K562 (cell line): ENCODE measurements around the gene KCNJ5.

Experiments used
- ATF3 ChIP-seq, 2 experiments: fragments of 450-650 bp in 1 of 2; sonication (generic) in 1 of 2; formaldehyde crosslinking in 1 of 2; IDR thresholded peaks in 1 of 2; conservative IDR thresholded peaks in 1 of 2; 2 replicates each; pipeline versions ENCODE4 v1.6.1 to v1.8.1; 2016 to 2023; ENCODE audit warnings: mild to moderate bottlenecking in 2 of 2, moderate library complexity in 2 of 2, inconsistent platforms in 1 of 2, missing genetic modification reagents in 1 of 2
- BHLHE40 ChIP-seq: IDR thresholded peaks from 2 replicates; pipeline ENCODE4 v1.6.1; 2011; ENCODE audit warnings: low read length, improper control_type of control experiment
- CTCF ChIP-seq, 3 experiments: IDR thresholded peaks in 2 of 3; conservative IDR thresholded peaks in 1 of 3; 2 replicates each; pipeline ENCODE4 v1.5.1; 2011 to 2012; ENCODE audit warnings: low read length in 3 of 3, mild to moderate bottlenecking in 3 of 3, control low read depth in 2 of 3, improper control_type of control experiment in 1 of 3, inconsistent platforms in 1 of 3, low read depth in 1 of 3, mixed read lengths in 1 of 3, moderate library complexity in 1 of 3; ENCODE audit not compliant: insufficient read depth in 2 of 3
- E2F4 ChIP-seq: sonication (generic); formaldehyde crosslinking; IDR thresholded peaks from 2 replicates; pipeline ENCODE4 v1.8.0; 2022; ENCODE audit warnings: mild to moderate bottlenecking, low read depth, missing genetic modification reagents
- ELF2 ChIP-seq: fragments of 250-450 bp; sonication (Bioruptor Pico); IDR thresholded peaks from 2 replicates; pipeline ENCODE4 v1.5.0; 2021; ENCODE audit warnings: mild to moderate bottlenecking
- ETS2 ChIP-seq: IDR thresholded peaks from 2 replicates; pipeline ENCODE4 v1.6.1; 2016; ENCODE audit warnings: borderline replicate concordance, missing genetic modification characterization, mild to moderate bottlenecking, moderate library complexity, missing compliant biosample characterization; ENCODE audit not compliant: poor library complexity, severe bottlenecking
- GTF3C2 ChIP-seq: IDR thresholded peaks from 3 replicates; pipeline ENCODE4 v1.6.1; 2011; ENCODE audit warnings: borderline replicate concordance, mild to moderate bottlenecking, moderate library complexity; ENCODE audit not compliant: insufficient read length; ENCODE audit errors: extremely low read depth
- KLF10 ChIP-seq: fragments of 250-450 bp; sonication (Bioruptor Pico); IDR thresholded peaks from 2 replicates; pipeline ENCODE4 v1.6.1; 2021; ENCODE audit warnings: matching md5 sums
- KLF6 ChIP-seq: fragments of 250-450 bp; sonication (Bioruptor Pico); IDR thresholded peaks from 2 replicates; pipeline ENCODE4 v1.4.0; 2020; ENCODE audit warnings: mild to moderate bottlenecking, moderate library complexity, borderline replicate concordance
- NONO ChIP-seq, 2 experiments: fragments of 200-400 bp in 1 of 2; fragments of 450-650 bp in 1 of 2; formaldehyde crosslinking in 1 of 2; IDR thresholded peaks; 2 replicates each; pipeline ENCODE4 v1.6.1; 2017; ENCODE audit warnings: low read depth in 2 of 2, mild to moderate bottlenecking in 2 of 2, moderate library complexity in 2 of 2, low read length in 1 of 2
- PATZ1 ChIP-seq: fragments of 250-450 bp; sonication (Bioruptor Pico); IDR thresholded peaks from 2 replicates; pipeline ENCODE4 v1.5.0; 2020; ENCODE audit warnings: mild to moderate bottlenecking, borderline replicate concordance
- RFX1 ChIP-seq: fragments of 450-650 bp; IDR thresholded peaks from 2 replicates; pipeline ENCODE4 v1.6.1; 2016; ENCODE audit warnings: mild to moderate bottlenecking, moderate library complexity
- ZNF695 ChIP-seq: fragments of 450-650 bp; formaldehyde crosslinking; IDR thresholded peaks from 2 replicates; pipeline ENCODE4 v1.4.0; 2020; ENCODE audit warnings: mild to moderate bottlenecking, moderate library complexity
- ZNF77 ChIP-seq: fragments of 250-450 bp; sonication (Bioruptor Pico); IDR thresholded peaks from 2 replicates; pipeline ENCODE4 v1.5.0; 2020

DNA sequence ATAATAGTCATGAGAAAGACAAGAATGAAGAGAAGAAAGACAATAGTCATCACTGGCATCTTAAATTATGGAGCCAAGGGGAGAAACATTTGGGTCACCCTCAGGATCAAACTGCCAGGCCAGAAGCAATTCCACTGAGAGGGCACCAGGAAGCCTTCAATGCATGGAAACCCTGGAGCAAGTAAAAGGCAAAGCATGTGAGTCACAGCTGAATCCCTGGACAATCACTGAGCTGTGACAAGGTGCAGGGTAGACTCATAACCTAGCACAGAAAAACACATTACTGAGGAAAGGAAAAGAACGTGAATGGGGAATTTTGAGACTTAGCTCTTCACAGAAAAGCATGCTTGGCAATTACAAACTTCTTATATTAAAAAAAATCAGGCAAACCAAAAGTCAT is 25.7 kb upstream of the KCNJ5 start:
- TF ChIP-seq CTCF (IDR thresholded peaks at IDR 0.05 in 2 of 3, conservative IDR thresholded peaks at IDR 0.05 in 1 of 3; ENCODE audit: insufficient read depth in 2 of 3, low read depth in 1 of 3, low read length in 3 of 3) = no peak
- TF ChIP-seq GTF3C2 = no peak
- no peak for TF ChIP-seq RFX1
- TF ChIP-seq E2F4 (CRISPR knock-in tag) = no peak
- TF ChIP-seq KLF10 = no peak
- TF ChIP-seq PATZ1 (CRISPR knock-in tag) = no peak
- TF ChIP-seq ETS2 (tag) = no peak
- TF ChIP-seq KLF6 (CRISPR knock-in tag) = no peak
- no peak for TF ChIP-seq ELF2
- no peak for TF ChIP-seq BHLHE40
- TF ChIP-seq ZNF77 (CRISPR knock-in tag) = no peak
- TF ChIP-seq NONO (IDR thresholded peaks at IDR 0.05; ENCODE audit: low read depth in 2 of 2, low read length in 1 of 2) = no peak
- no peak for TF ChIP-seq ZNF695 (CRISPR knock-in tag)
- no peak for TF ChIP-seq ATF3 (IDR thresholded peaks at IDR 0.05)
- TF ChIP-seq ATF3 (CRISPR knock-in tag; conservative IDR thresholded peaks at IDR 0.05) = no peak
